SIG-M5 (cell line): ENCODE results near the gene FAM120B.

Source experiments
- DNase-seq: peaks from one replicate; lab custom pipeline; 2025; lab: John Stamatoyannopoulos, UW

Gene FAM120B

GRCh38 chr6:170272341-170273065, 34.1 kb upstream of the FAM120B start:
- DNase-seq, result no peak

GRCh38 chr6:170273191-170273590, 33.4 kb upstream of the FAM120B start:
- no peak for DNase-seq

- no peak for DNase-seq
Measured at GRCh38 chr6:170273681-170274080, 32.9 kb upstream of the FAM120B start.

- DNase-seq, result no peak
Measured at GRCh38 chr6:170274713-170275560, 31.6 kb upstream of the FAM120B start.

GRCh38 chr6:170276369-170277057, 30.0 kb upstream of the FAM120B start:
- DNase-seq, result no peak

GRCh38 chr6:170277893-170278742, 28.4 kb upstream of the FAM120B start:
- no peak for DNase-seq

- no peak for DNase-seq
Measured at GRCh38 chr6:170278743-170279094, 27.8 kb upstream of the FAM120B start.

GRCh38 chr6:170279426-170279825, 27.1 kb upstream of the FAM120B start:
- no peak for DNase-seq

- DNase-seq, result no peak
Measured at GRCh38 chr6:170279977-170280688, 26.4 kb upstream of the FAM120B start.

GRCh38 chr6:170280689-170281045, 25.9 kb upstream of the FAM120B start:
- DNase-seq, result no peak

- DNase-seq, result no peak
Measured at GRCh38 chr6:170281331-170282292, 24.9 kb upstream of the FAM120B start.

GRCh38 chr6:170282512-170283158, 23.9 kb upstream of the FAM120B start:
- no peak for DNase-seq

- DNase-seq, result no peak
Measured at GRCh38 chr6:170283212-170284081, 23.1 kb upstream of the FAM120B start.

GRCh38 chr6:170284126-170284773, 22.3 kb upstream of the FAM120B start:
- DNase-seq, result no peak

GRCh38 chr6:170284866-170285469, 21.6 kb upstream of the FAM120B start:
- no peak for DNase-seq

GRCh38 chr6:170285482-170285881, 21.1 kb upstream of the FAM120B start:
- no peak for DNase-seq

GRCh38 chr6:170286246-170286933, 20.2 kb upstream of the FAM120B start:
- DNase-seq, result no peak
